Measurements from ENCODE around the gene NEU4.

DNA sequence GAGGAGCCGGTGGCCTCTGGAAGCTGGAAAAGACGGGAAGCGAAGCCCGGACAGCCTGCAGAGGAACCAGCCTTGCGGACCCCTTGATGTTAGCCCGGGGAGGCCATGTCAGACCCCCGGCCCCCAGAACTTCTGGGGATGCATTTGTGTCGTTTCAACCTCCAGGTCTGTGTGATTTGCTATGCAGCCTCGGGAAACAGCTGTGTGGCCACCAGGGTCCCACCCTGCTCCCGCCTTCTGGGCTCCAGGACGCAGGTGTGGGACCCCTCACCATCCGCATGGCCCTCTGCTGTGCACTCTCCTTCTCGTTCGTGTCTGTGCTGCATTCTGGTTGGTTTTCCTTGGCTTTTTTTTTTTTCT lies 13.3 kb downstream of the NEU4 start:
- TF ChIP-seq, protein P1, sequence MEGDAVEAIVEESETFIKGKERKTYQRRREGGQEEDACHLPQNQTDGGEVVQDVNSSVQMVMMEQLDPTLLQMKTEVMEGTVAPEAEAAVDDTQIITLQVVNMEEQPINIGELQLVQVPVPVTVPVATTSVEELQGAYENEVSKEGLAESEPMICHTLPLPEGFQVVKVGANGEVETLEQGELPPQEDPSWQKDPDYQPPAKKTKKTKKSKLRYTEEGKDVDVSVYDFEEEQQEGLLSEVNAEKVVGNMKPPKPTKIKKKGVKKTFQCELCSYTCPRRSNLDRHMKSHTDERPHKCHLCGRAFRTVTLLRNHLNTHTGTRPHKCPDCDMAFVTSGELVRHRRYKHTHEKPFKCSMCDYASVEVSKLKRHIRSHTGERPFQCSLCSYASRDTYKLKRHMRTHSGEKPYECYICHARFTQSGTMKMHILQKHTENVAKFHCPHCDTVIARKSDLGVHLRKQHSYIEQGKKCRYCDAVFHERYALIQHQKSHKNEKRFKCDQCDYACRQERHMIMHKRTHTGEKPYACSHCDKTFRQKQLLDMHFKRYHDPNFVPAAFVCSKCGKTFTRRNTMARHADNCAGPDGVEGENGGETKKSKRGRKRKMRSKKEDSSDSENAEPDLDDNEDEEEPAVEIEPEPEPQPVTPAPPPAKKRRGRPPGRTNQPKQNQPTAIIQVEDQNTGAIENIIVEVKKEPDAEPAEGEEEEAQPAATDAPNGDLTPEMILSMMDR (conservative IDR thresholded peaks at IDR 0.05; ENCODE audit: low read depth, low read length) = no peak
- TF ChIP-seq CEBPB (IDR thresholded peaks at IDR 0.05; ENCODE audit: low read depth, low read length) (no peak), POLR2A (IDR thresholded peaks at IDR 0.05; ENCODE audit: low read depth, low read length) (no peak), NFE2L2 (IDR thresholded peaks at IDR 0.05; ENCODE audit: low read depth, low read length) (no peak), MAFK (IDR thresholded peaks at IDR 0.05; ENCODE audit: low read depth, low read length) (no peak), RCOR1 (IDR thresholded peaks at IDR 0.05; ENCODE audit: insufficient replicate concordance, low read length) (no peak), FOS (IDR thresholded peaks at IDR 0.05; ENCODE audit: low read depth, low read length) (no peak), CHD1 (IDR thresholded peaks at IDR 0.05; ENCODE audit: low read depth, low read length) (no peak), RAD21 (IDR thresholded peaks at IDR 0.05; ENCODE audit: low read length) (no peak), BHLHE40 (IDR thresholded peaks at IDR 0.05; ENCODE audit: low read depth, low read length) (no peak), RFX5 (IDR thresholded peaks at IDR 0.05; ENCODE audit: low read depth, low read length) (no peak)
- TF ChIP-seq, protein P2, sequence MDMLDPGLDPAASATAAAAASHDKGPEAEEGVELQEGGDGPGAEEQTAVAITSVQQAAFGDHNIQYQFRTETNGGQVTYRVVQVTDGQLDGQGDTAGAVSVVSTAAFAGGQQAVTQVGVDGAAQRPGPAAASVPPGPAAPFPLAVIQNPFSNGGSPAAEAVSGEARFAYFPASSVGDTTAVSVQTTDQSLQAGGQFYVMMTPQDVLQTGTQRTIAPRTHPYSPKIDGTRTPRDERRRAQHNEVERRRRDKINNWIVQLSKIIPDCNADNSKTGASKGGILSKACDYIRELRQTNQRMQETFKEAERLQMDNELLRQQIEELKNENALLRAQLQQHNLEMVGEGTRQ (IDR thresholded peaks at IDR 0.05; ENCODE audit: low read depth, low read length) = no peak
